GM18861 (cell line): Measurements from ENCODE around the gene RPL5.

ENCODE experiments used
- ATAC-seq: cut with Tn5 transposase; IDR thresholded peaks from one replicate; pipeline ENCODE4 v1.9.1; 2021; ENCODE audit not compliant: unreplicated experiment

Gene RPL5

DNA sequence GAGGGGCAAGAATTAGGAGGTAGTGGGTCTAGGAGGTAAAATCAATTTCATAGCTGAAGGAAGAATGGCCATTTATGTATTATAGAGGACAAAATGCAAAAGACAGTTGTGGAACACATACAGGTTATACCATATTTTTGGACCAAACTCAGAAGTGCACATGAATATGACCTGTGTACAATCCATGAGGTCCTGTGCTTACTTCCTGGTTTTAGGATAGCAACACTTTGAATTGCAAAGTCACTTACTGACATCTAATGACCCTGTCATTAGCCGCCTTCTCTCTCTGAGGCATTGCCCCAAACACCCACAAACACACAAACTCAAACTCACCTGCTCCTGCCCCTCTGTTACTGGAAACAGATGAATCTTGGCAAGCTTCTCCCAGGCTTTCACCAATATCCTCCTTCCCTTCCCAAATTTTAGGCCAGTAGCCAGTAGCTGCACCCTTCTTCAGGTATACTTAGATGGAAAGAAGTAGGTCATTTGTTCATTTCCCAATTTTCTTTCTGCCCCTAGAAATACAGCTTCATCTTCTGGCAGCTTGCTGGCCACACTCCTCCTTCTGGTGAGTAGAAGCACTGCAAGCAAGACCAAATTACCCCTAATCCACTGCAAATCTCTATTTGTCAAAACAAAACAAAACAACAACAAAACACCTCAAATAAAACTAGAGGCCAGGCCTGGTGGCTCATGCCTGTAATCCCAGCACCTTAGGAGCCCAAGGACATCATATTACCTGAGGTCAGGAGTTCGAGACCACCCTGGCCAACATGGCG, 13.7 kb upstream of the RPL5 start:
- ATAC-seq = no peak

- no peak for ATAC-seq
Observed at GRCh38 chr1:92820024-92820423, 11.8 kb upstream of the RPL5 start.

DNA sequence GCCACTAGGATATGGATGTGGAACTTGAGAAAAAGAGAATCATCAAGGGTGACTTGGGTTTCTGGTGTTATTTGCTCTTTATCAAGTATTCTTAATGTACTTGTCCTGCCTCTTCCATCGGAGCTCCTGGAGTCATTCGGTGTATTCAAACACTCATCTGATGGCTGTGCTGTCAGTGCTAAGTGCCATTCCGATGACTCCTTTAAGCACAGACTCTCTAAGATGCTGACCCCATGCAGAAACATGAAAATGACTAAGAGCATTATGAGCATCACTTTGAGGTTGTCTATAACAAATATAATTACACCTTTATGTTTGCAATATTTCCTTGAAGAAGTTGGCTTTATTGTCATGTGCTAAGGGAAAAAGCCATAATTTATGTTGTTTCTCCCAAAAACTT, 11.3 kb upstream of the RPL5 start:
- ATAC-seq = no peak

DNA sequence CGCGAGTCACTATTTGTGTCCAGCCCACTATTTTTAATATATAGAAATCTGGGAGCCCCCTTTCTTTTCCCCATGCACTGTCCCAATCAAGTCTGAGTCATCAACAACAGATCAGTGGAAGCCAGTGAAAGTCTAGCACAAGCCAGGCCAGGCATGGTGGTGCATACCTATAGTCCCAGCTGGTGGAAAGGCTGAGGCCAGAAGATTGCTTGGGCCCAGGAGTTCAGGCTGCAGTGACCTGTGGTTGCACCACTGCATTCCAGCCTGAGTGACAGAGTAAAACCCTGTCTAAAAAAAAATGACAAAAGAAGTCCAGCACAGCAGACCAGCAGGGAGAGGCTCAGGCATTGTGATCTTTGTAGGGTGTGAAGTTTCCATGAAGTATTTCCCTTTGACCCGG, 9.0 kb upstream of the RPL5 start:
- ATAC-seq = no peak

DNA sequence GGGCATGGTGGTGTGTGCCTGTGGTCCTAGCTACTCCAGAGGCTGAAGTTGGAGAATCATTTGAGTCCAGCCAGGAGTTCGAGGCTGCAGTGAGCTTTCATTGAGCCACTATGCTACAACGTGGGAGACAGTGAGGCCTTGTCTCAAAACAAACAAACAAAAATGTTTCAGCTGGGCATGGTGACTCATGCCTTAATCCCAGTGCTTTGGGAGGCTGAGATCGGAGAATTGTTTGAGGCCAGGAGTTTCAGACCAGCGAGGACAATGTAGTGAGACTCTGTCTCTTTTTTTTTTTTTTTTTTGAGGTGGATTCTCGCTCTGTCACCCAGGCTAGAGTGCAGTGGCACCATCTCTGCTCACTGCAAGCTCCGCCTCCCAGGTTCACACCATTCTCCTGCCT, 5.0 kb upstream of the RPL5 start:
- ATAC-seq = no peak

- no peak for ATAC-seq
Observed at GRCh38 chr1:92831368-92831761, 475 bp upstream of the RPL5 start.

DNA sequence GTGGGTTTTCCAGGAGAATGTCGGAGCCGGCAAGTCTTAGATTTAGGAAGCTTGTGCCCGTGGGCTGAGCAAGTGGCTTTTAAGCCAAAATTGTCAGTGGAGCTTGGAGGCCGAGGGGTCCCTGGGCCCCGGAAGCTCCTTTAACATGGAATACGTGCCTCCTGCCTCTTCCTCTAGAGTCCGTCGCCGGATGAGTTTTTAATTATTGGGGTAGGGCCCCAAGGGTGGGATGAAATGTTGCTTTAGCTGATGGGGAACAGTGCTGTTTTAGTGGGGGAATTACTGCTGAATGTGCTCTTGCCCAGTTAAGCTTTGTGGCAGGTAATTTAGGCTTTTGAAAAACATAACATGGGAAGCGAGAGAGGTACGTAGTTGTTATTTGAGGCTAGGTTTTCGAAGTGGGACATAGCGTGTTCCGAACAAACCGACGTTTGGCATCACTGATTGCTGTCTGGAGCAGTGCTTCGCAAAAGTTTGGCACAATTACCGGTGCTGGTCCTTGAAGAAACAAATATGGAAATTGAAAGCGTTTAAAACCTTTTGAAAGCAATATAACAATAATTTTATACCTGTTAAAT, 786 bp downstream of the RPL5 start:
- ATAC-seq = no peak

GRCh38 chr1:92833840-92834239, 2.0 kb downstream of the RPL5 start:
- ATAC-seq = no peak

- no peak for ATAC-seq
Observed at GRCh38 chr1:92834617-92835016, 2.8 kb downstream of the RPL5 start.

DNA sequence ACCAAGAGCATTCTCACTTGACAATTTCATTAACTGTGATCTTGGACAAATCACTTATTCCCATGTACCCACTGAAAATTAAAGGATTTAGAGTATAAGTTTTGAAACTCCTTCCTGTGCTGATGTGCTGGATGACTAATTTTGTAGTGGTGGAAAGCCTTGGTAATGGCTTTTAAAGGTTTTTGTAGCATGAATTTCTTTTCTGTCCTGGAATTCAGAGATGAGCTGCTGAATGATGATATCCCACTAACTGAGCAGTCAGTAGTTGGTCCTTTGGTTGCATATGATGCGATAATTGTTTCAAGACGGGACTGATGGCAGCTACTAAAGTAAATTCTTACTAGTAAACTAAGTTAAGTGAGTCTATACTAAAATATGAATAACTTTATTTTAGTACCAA, 5.2 kb downstream of the RPL5 start:
- ATAC-seq = no peak

GRCh38 chr1:92838519-92838918, 6.7 kb downstream of the RPL5 start:
- ATAC-seq = no peak

- no peak for ATAC-seq
Observed at GRCh38 chr1:92839442-92839841, 7.6 kb downstream of the RPL5 start.

GRCh38 chr1:92840600-92840999, 8.8 kb downstream of the RPL5 start:
- no peak for ATAC-seq

GRCh38 chr1:92842082-92843045, 10.5 kb downstream of the RPL5 start:
- no peak for ATAC-seq

DNA sequence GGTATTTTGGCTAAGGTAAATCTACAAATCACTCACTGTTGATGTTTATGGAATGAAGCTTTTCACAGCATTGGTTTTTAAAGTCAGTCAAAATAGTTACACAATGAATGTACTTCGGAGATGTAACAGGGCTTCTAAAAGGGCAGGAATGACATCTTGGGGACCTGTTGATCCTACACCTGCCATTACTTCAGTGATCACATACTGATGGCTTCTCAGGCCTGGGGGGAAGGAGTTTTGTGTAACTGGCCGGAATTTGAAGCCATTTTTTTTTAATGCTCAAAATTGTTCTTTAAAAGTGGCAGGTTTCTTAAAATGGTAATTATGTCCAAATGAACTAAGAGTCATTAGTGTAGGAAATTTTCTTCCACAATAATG, 11.2 kb downstream of the RPL5 start:
- no peak for ATAC-seq

DNA sequence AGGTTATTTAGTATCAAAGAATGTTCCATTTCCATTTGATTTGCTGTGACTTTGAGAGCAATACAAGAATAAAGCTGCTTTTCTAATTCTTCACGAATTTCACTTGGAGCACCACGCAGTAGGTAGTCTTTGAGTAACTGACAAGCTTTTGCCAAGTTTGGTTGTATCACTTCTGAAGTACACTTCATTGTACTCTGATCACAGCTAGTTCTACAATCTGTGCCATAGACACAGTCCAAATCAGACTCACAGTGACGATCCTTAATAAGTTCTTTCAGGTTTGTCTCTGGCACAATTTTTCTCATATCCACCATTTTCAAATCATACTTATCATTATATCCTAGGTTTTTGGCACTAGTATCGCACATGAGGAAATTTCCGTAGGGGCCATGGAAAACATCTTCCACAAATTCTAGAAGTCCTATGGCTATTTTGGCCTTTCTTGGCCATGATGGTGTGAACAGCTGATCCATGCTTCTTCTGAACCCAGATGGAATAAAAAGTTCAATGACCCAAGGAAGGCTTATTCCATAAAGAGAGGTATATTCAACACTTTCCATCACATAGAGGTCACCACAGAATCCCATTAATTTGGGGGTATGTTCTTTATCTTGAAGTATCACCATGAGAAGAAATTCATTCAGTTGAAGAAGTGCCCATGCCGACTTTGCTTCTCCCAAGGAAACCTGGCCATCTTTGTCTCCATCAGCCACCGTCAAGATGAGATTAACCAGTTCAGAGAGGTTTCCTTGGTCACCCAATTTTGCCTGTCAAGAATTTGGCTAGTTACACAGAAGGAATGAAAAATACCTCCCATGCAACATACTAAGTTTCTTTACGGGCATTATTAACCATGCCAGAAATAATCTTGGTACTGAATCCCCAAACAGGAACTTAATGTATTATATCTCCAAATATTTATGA, 11.9 kb downstream of the RPL5 start:
- no peak for ATAC-seq

GRCh38 chr1:92844439-92844838, 12.6 kb downstream of the RPL5 start:
- no peak for ATAC-seq

GRCh38 chr1:92845908-92846307, 14.1 kb downstream of the RPL5 start:
- ATAC-seq = no peak

- no peak for ATAC-seq
Observed at GRCh38 chr1:92848201-92848600, 16.4 kb downstream of the RPL5 start.

GRCh38 chr1:92850019-92850418, 18.2 kb downstream of the RPL5 start:
- no peak for ATAC-seq

- ATAC-seq = no peak
Observed at GRCh38 chr1:92851729-92852128, 19.9 kb downstream of the RPL5 start.
